Endodermal cell (in vitro differentiated cells): ENCODE data around the gene CORO2A. TPM values are rescaled to one million over a fixed set of nuclear protein-coding genes. Genes with fewer than 3 reads are reported as not detected.
"Not testable (repeated sequence)": the region's sequence is repeated elsewhere in the genome, so short reads cannot be mapped to it uniquely, and the experiment has no call there.

ENCODE experiments used
- DNase-seq: peaks from one replicate; pipeline ENCODE4 v3.0.0-alpha.2; 2017
- H3K27ac ChIP-seq: 2 replicates; pipeline ENCODE4 v1.5.1; 2013; ENCODE audit warnings: mild to moderate bottlenecking, low read depth, low read length, moderate library complexity
- H3K27me3 ChIP-seq: 2 replicates; pipeline ENCODE4 v1.6.1; 2013; ENCODE audit warnings: mild to moderate bottlenecking, low read length, moderate library complexity; ENCODE audit not compliant: insufficient read depth, control insufficient read depth, poor library complexity, severe bottlenecking
- H3K36me3 ChIP-seq: 2 replicates; pipeline ENCODE4 v1.7.0; 2013; ENCODE audit warnings: mild to moderate bottlenecking, low read length, moderate library complexity; ENCODE audit not compliant: control insufficient read depth, insufficient read depth
- H3K4me1 ChIP-seq: one replicate; pipeline ENCODE4 v1.7.0; 2013; ENCODE audit warnings: low read length; ENCODE audit not compliant: control insufficient read depth, insufficient read depth
- H3K4me3 ChIP-seq: 2 replicates; pipeline ENCODE4 v1.5.1; 2013; ENCODE audit warnings: mild to moderate bottlenecking, low read length, moderate library complexity
- H3K9ac ChIP-seq: 2 replicates; pipeline ENCODE4 v1.6.1; 2013; ENCODE audit warnings: mild to moderate bottlenecking, low read length, moderate library complexity; ENCODE audit not compliant: poor library complexity, severe bottlenecking; ENCODE audit errors: extremely low read depth
- H3K9me3 ChIP-seq: 2 replicates; pipeline ENCODE4 v1.6.1; 2013; ENCODE audit warnings: mild to moderate bottlenecking, low read length, moderate library complexity; ENCODE audit not compliant: control insufficient read depth
- H3K27ac Mint-ChIP-seq: 2 replicates; pipeline ENCODE4 v1.8.0; 2020; ENCODE audit warnings: mixed read lengths
- H3K27me3 Mint-ChIP-seq: 2 replicates; pipeline ENCODE4 v1.8.0; 2021; ENCODE audit warnings: mild to moderate bottlenecking, mixed read lengths; ENCODE audit not compliant: insufficient read depth
- H3K36me3 Mint-ChIP-seq: 2 replicates; pipeline ENCODE4 v1.8.0; 2020; ENCODE audit warnings: low read depth, mixed read lengths
- H3K4me1 Mint-ChIP-seq: 2 replicates; pipeline ENCODE4 v1.8.0; 2020; ENCODE audit warnings: mixed read lengths
- H3K4me3 Mint-ChIP-seq: 2 replicates; pipeline ENCODE4 v1.8.0; 2020; ENCODE audit warnings: mild to moderate bottlenecking, moderate library complexity, mixed read lengths
- H3K9me3 Mint-ChIP-seq: 2 replicates; pipeline ENCODE4 v1.8.0; 2020; ENCODE audit warnings: mild to moderate bottlenecking, mixed read lengths
- WGBS, 2 experiments: methylation state at CpG; one replicate each; pipeline versions ENCODE4 v1.1.5 to v1.1.7; 2013; ENCODE audit warnings: missing lambda C conversion rate in 2 of 2, mixed read lengths in 1 of 2; ENCODE audit not compliant: insufficient coverage in 1 of 2, insufficient read length in 1 of 2; 5-methylcytosine and 5-hydroxymethylcytosine counted together
- total RNA-seq, 2 donors: library from RNA; stranded (reverse); fragmentation: NEBNext Ultra II Directional in 1 of 2; extraction: Animal tissue kit (Norgen Biotek cat#: 25700) in 1 of 2; gene quantifications; 2 replicates in 1 of 2; 3 replicates in 1 of 2; pipeline ENCODE4 v1.2.1, GENCODE V29; 2021
- TF ChIP-seq, protein P1 (sequence below): fragments of 200-600 bp; sonication (generic); conservative IDR thresholded peaks from 2 replicates; pipeline ENCODE4 v1.5.0; 2021; ENCODE audit warnings: antibody characterized with exemption, mild to moderate bottlenecking

CORO2A gene
- total RNA-seq, 2 donors from 2014 or later: 21.0 to 22.8 TPM

DNA sequence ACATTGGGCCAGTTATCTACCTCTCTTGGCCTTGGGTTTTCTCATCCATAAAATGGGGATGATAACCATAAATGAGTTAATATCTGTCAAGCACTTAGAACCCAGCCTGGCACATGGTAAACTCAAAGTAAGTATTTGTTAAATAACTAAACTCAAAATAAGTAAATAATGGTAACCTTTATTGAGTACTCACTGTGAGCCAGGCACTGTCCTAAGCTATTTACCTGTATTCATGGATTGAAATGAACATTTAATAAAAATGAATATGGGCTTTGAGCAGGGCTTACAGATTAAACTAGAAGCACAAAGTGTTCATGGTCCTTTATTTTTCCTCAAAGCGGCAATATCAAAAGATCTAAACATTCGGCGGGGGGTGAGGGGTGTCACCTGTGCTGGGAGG is 16.7 kb downstream of the CORO2A start:
- Mint-ChIP-seq H3K27ac (no peak overlapping the region), H3K27me3 (no peaks in the 10 kb centered on the region), H3K4me3 (no peak overlapping the region), H3K9me3 (no peaks in the 10 kb centered on the region), H3K4me1 (peaks cover 33% of the 10 kb centered on the region), H3K36me3 (peaks cover 4% of the 10 kb centered on the region)
- H3K9ac ChIP-seq: no peak overlapping the region
- DNase-seq: no peak
- peaks cover 7% of the 10 kb centered on the region for H3K4me1 ChIP-seq
- TF ChIP-seq, protein P1, sequence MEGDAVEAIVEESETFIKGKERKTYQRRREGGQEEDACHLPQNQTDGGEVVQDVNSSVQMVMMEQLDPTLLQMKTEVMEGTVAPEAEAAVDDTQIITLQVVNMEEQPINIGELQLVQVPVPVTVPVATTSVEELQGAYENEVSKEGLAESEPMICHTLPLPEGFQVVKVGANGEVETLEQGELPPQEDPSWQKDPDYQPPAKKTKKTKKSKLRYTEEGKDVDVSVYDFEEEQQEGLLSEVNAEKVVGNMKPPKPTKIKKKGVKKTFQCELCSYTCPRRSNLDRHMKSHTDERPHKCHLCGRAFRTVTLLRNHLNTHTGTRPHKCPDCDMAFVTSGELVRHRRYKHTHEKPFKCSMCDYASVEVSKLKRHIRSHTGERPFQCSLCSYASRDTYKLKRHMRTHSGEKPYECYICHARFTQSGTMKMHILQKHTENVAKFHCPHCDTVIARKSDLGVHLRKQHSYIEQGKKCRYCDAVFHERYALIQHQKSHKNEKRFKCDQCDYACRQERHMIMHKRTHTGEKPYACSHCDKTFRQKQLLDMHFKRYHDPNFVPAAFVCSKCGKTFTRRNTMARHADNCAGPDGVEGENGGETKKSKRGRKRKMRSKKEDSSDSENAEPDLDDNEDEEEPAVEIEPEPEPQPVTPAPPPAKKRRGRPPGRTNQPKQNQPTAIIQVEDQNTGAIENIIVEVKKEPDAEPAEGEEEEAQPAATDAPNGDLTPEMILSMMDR: no peak
- no peaks in the 10 kb centered on the region for H3K36me3 ChIP-seq
- H3K9me3 ChIP-seq: no peaks in the 10 kb centered on the region
- no peaks in the 10 kb centered on the region for H3K27me3 ChIP-seq
- no peak overlapping the region for H3K27ac ChIP-seq
- 88 to 100% methylated on average over 3 of the region's 3 CpGs for WGBS, 2 experiments
- no peak overlapping the region for H3K4me3 ChIP-seq

DNA sequence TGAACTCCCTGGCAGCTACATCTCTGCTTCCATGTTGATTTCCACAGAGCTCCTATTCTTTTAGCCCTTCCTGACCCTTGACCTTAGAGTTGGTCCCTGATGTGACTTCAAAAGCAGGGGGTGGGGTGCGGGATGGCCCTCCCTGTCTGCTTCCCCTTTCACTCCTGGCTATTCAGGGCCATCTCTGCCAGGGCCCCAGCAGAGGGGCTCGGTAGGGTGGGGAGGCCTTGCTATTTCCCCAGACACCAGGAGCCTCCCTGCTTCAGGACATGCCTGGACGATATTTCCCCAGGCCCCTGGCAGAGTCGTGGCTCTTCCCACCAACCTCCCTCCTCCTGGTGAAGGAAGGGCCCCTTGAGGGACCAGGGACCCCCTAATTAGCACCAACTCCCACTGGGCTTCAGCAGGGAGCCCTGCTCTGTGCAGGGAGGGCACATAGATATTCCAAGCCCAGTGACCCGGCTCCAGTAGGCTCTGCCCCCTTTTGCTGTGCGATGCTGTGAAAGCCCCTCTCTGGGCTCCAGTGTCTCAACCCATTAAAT is 17.3 kb downstream of the CORO2A start:
- 55 to 74% methylated on average over 5 to 6 of the region's 6 CpGs for WGBS, 2 experiments
- Histone ChIP-seq H3K4me3 (no peak overlapping the region), H3K36me3 (no peaks in the 10 kb centered on the region), H3K9me3 (no peaks in the 10 kb centered on the region), H3K27me3 (no peaks in the 10 kb centered on the region), H3K27ac (peak overlapping the region; percentile 30), H3K9ac (no peak overlapping the region), H3K4me1 (peaks cover 7% of the 10 kb centered on the region)
- H3K4me1 Mint-ChIP-seq: peaks cover 34% of the 10 kb centered on the region
- no peak overlapping the region for H3K27ac Mint-ChIP-seq
- TF ChIP-seq, protein P1: no peak
- DNase-seq: no peak
- peaks cover 4% of the 10 kb centered on the region for H3K36me3 Mint-ChIP-seq
- no peak overlapping the region for H3K4me3 Mint-ChIP-seq
- no peaks in the 10 kb centered on the region for H3K9me3 Mint-ChIP-seq
- no peaks in the 10 kb centered on the region for H3K27me3 Mint-ChIP-seq

DNA sequence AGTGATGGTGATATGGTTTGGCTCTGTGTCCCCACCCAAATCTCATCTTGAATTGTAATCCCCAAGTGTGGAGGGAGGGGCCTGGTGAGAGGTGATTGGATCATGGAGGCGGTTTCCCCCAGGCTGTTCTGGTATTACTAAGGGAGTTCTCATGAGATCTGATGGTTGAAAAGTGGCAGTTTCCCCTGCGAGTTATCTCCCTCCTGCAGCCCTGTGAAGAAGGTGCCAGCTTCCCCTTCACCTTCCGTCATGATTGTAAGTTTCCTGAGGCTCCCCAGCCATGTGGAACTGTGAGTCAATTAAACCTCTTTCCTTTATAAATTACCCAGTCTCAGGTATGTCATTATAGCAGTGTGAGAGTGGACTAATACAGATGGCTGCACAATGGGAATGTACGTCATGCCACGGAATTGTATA is 17.9 kb downstream of the CORO2A start:
- not testable (repeated sequence) for H3K4me3 Mint-ChIP-seq, H3K9me3 ChIP-seq, H3K36me3 Mint-ChIP-seq, DNase-seq, H3K27ac Mint-ChIP-seq, H3K4me1 ChIP-seq, H3K36me3 ChIP-seq, H3K27me3 Mint-ChIP-seq, H3K27ac ChIP-seq, H3K9ac ChIP-seq, H3K27me3 ChIP-seq, H3K9me3 Mint-ChIP-seq, H3K4me3 ChIP-seq
- peaks cover 36% of the 10 kb centered on the region for H3K4me1 Mint-ChIP-seq
- 92% methylated on average over 5 of the region's 5 CpGs; no CpG with 5 or more reads in 1 of the 2 experiments for WGBS, 2 experiments

DNA sequence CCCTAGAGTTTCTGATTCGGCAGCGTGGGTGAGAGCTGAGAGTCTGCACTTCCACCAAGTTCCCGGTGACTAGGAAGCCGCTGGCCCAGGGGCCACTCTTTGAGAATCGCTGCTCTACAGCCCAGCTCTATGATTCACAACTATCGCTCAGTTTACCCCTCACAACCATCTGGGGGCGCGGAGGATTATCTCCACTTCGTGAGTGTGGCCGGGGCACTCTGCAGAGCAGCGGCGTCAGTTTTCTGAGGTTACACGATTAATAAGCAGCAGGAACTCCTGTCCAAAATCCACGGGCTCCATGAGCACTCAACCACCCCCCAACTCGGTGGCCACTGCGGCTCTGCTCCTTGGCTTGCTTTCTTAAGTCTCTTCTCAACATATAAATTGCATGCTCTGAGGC is 19.3 kb downstream of the CORO2A start:
- peaks cover 7% of the 10 kb centered on the region for H3K4me1 ChIP-seq
- H3K4me1 Mint-ChIP-seq: peaks cover 44% of the 10 kb centered on the region
- no peak overlapping the region for H3K4me3 ChIP-seq
- 92 to 93% methylated on average over 15 to 16 of the region's 16 CpGs for WGBS, 2 experiments
- no peak overlapping the region for H3K4me3 Mint-ChIP-seq
- no peak overlapping the region for H3K9ac ChIP-seq
- TF ChIP-seq, protein P1: no peak
- H3K27me3 ChIP-seq: no peaks in the 10 kb centered on the region
- H3K27me3 Mint-ChIP-seq: no peaks in the 10 kb centered on the region
- H3K9me3 Mint-ChIP-seq: no peaks in the 10 kb centered on the region
- peaks cover 4% of the 10 kb centered on the region for H3K36me3 Mint-ChIP-seq
- DNase-seq: no peak
- no peak overlapping the region for H3K27ac ChIP-seq
- H3K9me3 ChIP-seq: no peaks in the 10 kb centered on the region
- no peaks in the 10 kb centered on the region for H3K36me3 ChIP-seq
- H3K27ac Mint-ChIP-seq: no peak overlapping the region
